K562 (cell line): ENCODE measurements around the gene NMT1. TPM values are rescaled to one million over a fixed set of nuclear protein-coding genes. Genes with fewer than 3 reads are reported as not detected.

Source experiments
- CBX8 ChIP-seq: fragments of 200-600 bp; sonication (generic); IDR thresholded peaks from 2 replicates; pipeline ENCODE4 v1.6.1; 2012; ENCODE audit warnings: borderline replicate concordance, mixed run types, low read depth, mild to moderate bottlenecking, moderate library complexity, mixed read lengths, low read length, control low read depth, inconsistent platforms; ENCODE audit not compliant: poor library complexity, severe bottlenecking; ENCODE audit errors: extremely low read depth
- CXXC5 ChIP-seq: fragments of 250-450 bp; sonication (Bioruptor Pico); IDR thresholded peaks from 2 replicates; pipeline ENCODE4 v1.8.0; 2022; ENCODE audit warnings: inconsistent platforms, mild to moderate bottlenecking, moderate library complexity
- ETV6 ChIP-seq, 3 experiments: fragments of 150-350 bp in 1 of 3; sonication (generic) in 1 of 3; formaldehyde crosslinking in 1 of 3; IDR thresholded peaks; 2 replicates each; pipeline versions ENCODE4 v1.6.1 to v1.8.0; 2014 to 2022; ENCODE audit warnings: borderline replicate concordance in 2 of 3, low read depth in 2 of 3, antibody characterized with exemption in 1 of 3, low read length in 1 of 3, mild to moderate bottlenecking in 1 of 3, missing genetic modification reagents in 1 of 3
- GATAD2A ChIP-seq: fragments of 450-650 bp; IDR thresholded peaks from 2 replicates; pipeline ENCODE4 v1.6.1; 2017
- HMG20B ChIP-seq: fragments of 250-450 bp; sonication (Bioruptor Pico); IDR thresholded peaks from 2 replicates; pipeline ENCODE4 v1.5.0; 2021; ENCODE audit warnings: mild to moderate bottlenecking
- SP1 ChIP-seq: sonication (generic); formaldehyde crosslinking; IDR thresholded peaks from 2 replicates; pipeline ENCODE4 v1.8.1; 2022; ENCODE audit warnings: mild to moderate bottlenecking, missing genetic modification reagents
- SPI1 ChIP-seq: IDR thresholded peaks from 2 replicates; pipeline ENCODE4 v1.6.1; 2011; ENCODE audit warnings: low read depth, low read length, control low read depth, borderline replicate concordance
- ZNF24 ChIP-seq: fragments of 450-650 bp; IDR thresholded peaks from 2 replicates; pipeline ENCODE4 v1.6.1; 2016
- ZNF282 ChIP-seq: sonication (generic); formaldehyde crosslinking; IDR thresholded peaks from 2 replicates; pipeline ENCODE4 v1.8.1; 2023; ENCODE audit warnings: missing genetic modification reagents
- ZNF561 ChIP-seq: fragments of 450-650 bp; formaldehyde crosslinking; conservative IDR thresholded peaks from 2 replicates; pipeline ENCODE4 v1.4.0; 2020; ENCODE audit warnings: mild to moderate bottlenecking, moderate library complexity
- polyA plus RNA-seq, 8 experiments: library from polyadenylated mRNA; depleted of rRNA in 4 of 8; stranded (reverse) in 5 of 8; unstranded in 3 of 8; fragments of >200 nt; fragmentation: Nextera tagmentation in 2 of 8; fragmentation: Illumina TruSeq in 1 of 8; extraction: Ambion mirVana in 2 of 8; extraction: Trizol in 1 of 8; gene quantifications; 2 replicates each; pipeline versions ENCODE4 v1.2.1 to v1.2.3, GENCODE V29; 2011 to 2014; ENCODE audit warnings: inconsistent platforms in 1 of 8, missing spikeins in 1 of 8
- total RNA-seq, 7 experiments: library from RNA; depleted of rRNA in 6 of 7; stranded (reverse); fragments of >200 nt in 6 of 7; fragmentation: Illumina TruSeq in 2 of 7; extraction: Trizol in 2 of 7; gene quantifications; 2 replicates each; pipeline versions ENCODE4 v1.2.1 to v1.2.3, GENCODE V29; 2011 to 2021; ENCODE audit warnings: low replicate concordance in 1 of 7
- TF ChIP-seq, protein P1 (sequence below), 2 experiments: fragments of 450-650 bp; IDR thresholded peaks; 2 replicates each; pipeline ENCODE4 v1.6.1; 2016; ENCODE audit warnings: mild to moderate bottlenecking in 2 of 2, borderline replicate concordance in 1 of 2, low read depth in 1 of 2, moderate library complexity in 1 of 2
- TF ChIP-seq, protein P2 (sequence below): sonication (generic); formaldehyde crosslinking; IDR thresholded peaks from 2 replicates; pipeline ENCODE4 v1.8.0; 2022; ENCODE audit warnings: missing genetic modification reagents, mild to moderate bottlenecking, borderline replicate concordance
- TF ChIP-seq, protein P3 (sequence below), 2 experiments: IDR thresholded peaks in 1 of 2; conservative IDR thresholded peaks in 1 of 2; 2 replicates each; pipeline ENCODE4 v1.6.1; 2016; ENCODE audit warnings: low read depth in 2 of 2, mild to moderate bottlenecking in 1 of 2, missing compliant biosample characterization in 1 of 2, missing genetic modification characterization in 1 of 2, moderate library complexity in 1 of 2
- TF ChIP-seq, protein P4 (sequence below): fragments of 200-800 bp; sonication (Bioruptor generic); IDR thresholded peaks from 2 replicates; pipeline ENCODE4 v1.6.1; 2017; ENCODE audit warnings: missing genetic modification characterization, missing compliant biosample characterization

NMT1 gene
- total and polyA plus RNA-seq, 9 of the 15 experiments (the other 6 are each of a cell fraction or from before 2014, with no cell fraction given), result 86.7 to 569 (median 213) TPM

DNA sequence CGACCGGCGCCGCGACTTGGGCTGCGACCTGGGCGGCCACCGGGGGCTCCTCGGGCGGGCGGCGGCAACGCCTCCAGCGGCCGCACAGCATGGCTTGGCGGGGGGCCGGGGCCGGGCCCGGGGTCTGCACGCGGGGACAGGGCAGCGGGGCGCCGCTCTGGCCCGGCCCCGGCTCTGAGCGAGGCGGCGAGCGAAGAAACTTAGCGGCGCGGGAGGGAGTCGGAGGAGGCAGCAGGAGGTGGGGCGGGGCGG, 71.1 kb downstream of the NMT1 start, which contains the start of gene PLCD3 (continued):
- TF ChIP-seq, protein P1, sequence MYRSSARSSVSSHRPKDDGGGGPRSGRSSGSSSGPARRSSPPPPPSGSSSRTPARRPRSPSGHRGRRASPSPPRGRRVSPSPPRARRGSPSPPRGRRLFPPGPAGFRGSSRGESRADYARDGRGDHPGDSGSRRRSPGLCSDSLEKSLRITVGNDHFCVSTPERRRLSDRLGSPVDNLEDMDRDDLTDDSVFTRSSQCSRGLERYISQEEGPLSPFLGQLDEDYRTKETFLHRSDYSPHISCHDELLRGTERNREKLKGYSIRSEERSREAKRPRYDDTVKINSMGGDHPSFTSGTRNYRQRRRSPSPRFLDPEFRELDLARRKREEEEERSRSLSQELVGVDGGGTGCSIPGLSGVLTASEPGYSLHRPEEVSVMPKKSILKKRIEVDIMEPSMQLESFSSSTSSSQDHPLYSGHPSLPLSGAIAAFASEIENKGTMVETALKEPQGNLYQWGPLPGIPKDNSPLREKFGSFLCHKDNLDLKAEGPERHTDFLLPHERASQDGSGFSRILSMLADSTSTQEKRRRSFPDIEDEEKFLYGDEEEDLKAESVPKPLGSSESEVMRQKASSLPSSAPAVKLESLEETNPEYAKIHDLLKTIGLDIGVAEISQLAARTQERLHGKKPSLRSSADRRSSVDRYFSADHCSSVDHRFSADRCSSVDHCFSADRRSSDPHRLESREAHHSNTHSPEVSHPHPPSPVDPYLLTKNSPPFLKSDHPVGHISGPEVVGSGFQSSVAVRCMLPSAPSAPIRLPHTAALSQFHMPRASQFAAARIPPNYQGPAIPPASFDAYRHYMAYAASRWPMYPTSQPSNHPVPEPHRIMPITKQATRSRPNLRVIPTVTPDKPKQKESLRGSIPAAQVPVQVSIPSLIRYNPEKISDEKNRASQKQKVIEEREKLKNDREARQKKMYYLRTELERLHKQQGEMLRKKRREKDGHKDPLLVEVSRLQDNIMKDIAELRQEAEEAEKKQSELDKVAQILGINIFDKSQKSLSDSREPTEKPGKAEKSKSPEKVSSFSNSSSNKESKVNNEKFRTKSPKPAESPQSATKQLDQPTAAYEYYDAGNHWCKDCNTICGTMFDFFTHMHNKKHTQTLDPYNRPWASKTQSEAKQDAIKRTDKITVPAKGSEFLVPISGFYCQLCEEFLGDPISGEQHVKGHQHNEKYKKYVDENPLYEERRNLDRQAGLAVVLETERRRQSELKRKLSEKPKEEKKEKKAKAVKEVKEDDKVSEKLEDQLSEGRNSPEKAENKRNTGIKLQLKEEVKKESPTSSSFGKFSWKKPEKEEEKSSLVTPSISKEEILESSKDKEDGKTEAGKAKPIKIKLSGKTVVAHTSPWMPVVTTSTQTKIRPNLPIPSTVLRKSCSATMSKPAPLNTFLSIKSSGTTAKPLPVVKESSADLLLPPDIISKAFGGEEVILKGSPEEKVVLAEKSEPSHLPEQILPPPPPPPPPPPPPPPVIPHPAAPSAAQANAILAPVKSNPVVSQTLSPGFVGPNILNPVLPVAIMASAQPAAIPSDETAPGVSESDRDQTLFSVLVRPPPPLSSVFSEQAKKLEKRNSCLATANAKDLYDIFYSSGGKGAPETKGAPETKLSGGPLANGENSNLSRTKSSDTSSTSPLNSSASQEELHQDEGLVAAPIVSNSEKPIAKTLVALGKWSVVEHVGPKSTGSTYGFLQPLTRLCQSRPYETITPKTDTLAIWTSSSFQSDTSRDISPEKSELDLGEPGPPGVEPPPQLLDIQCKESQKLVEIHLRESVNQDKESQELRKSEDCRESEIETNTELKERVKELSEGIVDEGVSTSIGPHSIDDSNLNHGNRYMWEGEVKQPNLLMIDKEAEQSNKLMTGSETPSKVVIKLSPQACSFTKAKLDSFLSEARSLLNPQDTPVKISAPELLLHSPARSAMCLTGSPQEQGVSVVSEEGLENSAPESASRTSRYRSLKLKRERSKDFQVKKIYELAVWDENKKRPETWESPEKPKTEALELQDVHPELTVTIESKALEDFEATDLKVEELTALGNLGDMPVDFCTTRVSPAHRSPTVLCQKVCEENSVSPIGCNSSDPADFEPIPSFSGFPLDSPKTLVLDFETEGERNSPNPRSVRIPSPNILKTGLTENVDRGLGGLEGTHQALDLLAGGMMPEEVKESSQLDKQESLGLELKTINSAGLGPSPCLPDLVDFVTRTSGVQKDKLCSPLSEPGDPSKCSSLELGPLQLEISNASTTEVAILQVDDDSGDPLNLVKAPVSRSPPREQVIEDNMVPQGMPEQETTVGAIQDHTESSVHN (IDR thresholded peaks at IDR 0.05; ENCODE audit: borderline replicate concordance in 1 of 2, low read depth in 1 of 2), result no peak
- TF ChIP-seq ZNF24 (no peak), GATAD2A (no peak), CBX8 (no peak), SPI1 (no peak), HMG20B (no peak), ZNF282 (no peak), SP1 (CRISPR knock-in tag) (no peak), CXXC5 (CRISPR knock-in tag) (no peak), ZNF561 (CRISPR knock-in tag) (no peak), ETV6 (IDR thresholded peaks at IDR 0.05; ENCODE audit: borderline replicate concordance in 1 of 2, low read depth in 2 of 2, low read length in 1 of 2) (no peak), ETV6 (CRISPR knock-in tag; IDR thresholded peaks at IDR 0.05; ENCODE audit: borderline replicate concordance) (no peak)
- TF ChIP-seq, protein P2, sequence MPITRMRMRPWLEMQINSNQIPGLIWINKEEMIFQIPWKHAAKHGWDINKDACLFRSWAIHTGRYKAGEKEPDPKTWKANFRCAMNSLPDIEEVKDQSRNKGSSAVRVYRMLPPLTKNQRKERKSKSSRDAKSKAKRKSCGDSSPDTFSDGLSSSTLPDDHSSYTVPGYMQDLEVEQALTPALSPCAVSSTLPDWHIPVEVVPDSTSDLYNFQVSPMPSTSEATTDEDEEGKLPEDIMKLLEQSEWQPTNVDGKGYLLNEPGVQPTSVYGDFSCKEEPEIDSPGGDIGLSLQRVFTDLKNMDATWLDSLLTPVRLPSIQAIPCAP (CRISPR knock-in tag), result no peak
- TF ChIP-seq, protein P3, sequence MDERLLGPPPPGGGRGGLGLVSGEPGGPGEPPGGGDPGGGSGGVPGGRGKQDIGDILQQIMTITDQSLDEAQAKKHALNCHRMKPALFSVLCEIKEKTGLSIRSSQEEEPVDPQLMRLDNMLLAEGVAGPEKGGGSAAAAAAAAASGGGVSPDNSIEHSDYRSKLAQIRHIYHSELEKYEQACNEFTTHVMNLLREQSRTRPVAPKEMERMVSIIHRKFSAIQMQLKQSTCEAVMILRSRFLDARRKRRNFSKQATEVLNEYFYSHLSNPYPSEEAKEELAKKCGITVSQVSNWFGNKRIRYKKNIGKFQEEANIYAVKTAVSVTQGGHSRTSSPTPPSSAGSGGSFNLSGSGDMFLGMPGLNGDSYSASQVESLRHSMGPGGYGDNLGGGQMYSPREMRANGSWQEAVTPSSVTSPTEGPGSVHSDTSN (CRISPR knock-in tag; IDR thresholded peaks at IDR 0.05; ENCODE audit: low read depth), result no peak
- TF ChIP-seq, protein P3 (tag; conservative IDR thresholded peaks at IDR 0.05; ENCODE audit: low read depth), result no peak
- TF ChIP-seq, protein P4, sequence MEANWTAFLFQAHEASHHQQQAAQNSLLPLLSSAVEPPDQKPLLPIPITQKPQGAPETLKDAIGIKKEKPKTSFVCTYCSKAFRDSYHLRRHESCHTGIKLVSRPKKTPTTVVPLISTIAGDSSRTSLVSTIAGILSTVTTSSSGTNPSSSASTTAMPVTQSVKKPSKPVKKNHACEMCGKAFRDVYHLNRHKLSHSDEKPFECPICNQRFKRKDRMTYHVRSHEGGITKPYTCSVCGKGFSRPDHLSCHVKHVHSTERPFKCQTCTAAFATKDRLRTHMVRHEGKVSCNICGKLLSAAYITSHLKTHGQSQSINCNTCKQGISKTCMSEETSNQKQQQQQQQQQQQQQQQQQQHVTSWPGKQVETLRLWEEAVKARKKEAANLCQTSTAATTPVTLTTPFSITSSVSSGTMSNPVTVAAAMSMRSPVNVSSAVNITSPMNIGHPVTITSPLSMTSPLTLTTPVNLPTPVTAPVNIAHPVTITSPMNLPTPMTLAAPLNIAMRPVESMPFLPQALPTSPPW (CRISPR knock-in tag), result peak; percentile 67
